GM12864 (cell line): ENCODE measurements around the gene ACTR8.

Source experiments
- DNase-seq: peaks from one replicate; pipeline ENCODE4 v3.0.0-alpha.2; 2011; ENCODE audit warnings: low read depth
- H3K4me3 ChIP-seq: 2 replicates; pipeline ENCODE4 v1.5.1; 2011; ENCODE audit warnings: mild to moderate bottlenecking, low read depth, low read length, control low read depth
- CTCF ChIP-seq: IDR thresholded peaks from 2 replicates; pipeline ENCODE4 v1.5.1; 2011; ENCODE audit warnings: low read depth, mild to moderate bottlenecking, moderate library complexity, low read length, control low read depth, inconsistent platforms; ENCODE audit errors: missing control alignments

Gene ACTR8

GRCh38 chr3:53834429-53835095, 47.4 kb downstream of the ACTR8 start:
- TF ChIP-seq CTCF, result no peak
- no peak overlapping the region for H3K4me3 ChIP-seq
- DNase-seq, result no peak

- H3K4me3 ChIP-seq, result no peak overlapping the region
- DNase-seq, result no peak
- no peak for TF ChIP-seq CTCF
Measured at GRCh38 chr3:53833700-53834099, 48.3 kb downstream of the ACTR8 start.

GRCh38 chr3:53833053-53833645, 48.8 kb downstream of the ACTR8 start:
- no peak for DNase-seq
- H3K4me3 ChIP-seq, result no peak overlapping the region
- TF ChIP-seq CTCF, result no peak

GRCh38 chr3:53830944-53831343, 51.0 kb downstream of the ACTR8 start:
- TF ChIP-seq CTCF, result no peak
- no peak for DNase-seq
- no peak overlapping the region for H3K4me3 ChIP-seq

- H3K4me3 ChIP-seq, result no peak overlapping the region
- TF ChIP-seq CTCF, result no peak
- DNase-seq, result no peak
Measured at GRCh38 chr3:53829605-53830004, 52.3 kb downstream of the ACTR8 start.

GRCh38 chr3:53828581-53828980, 53.4 kb downstream of the ACTR8 start:
- no peak overlapping the region for H3K4me3 ChIP-seq
- TF ChIP-seq CTCF, result no peak
- no peak for DNase-seq

GRCh38 chr3:53826048-53826447, 55.9 kb downstream of the ACTR8 start:
- TF ChIP-seq CTCF, result no peak
- no peak for DNase-seq

More at GRCh38 chr3:53826048-53826447, 55.9 kb downstream of the ACTR8 start:
- H3K4me3 ChIP-seq, result no peak overlapping the region
